ENCODE data around the gene DLG4. TPM values are rescaled to one million over a fixed set of nuclear protein-coding genes. Genes with fewer than 3 reads are reported as not detected.
"Not testable (repeated sequence)": the region's sequence is repeated elsewhere in the genome, so short reads cannot be mapped to it uniquely, and the experiment has no call there.

The DLG4 gene
- total RNA-seq, 1 experiment from 2014 or later = 38.3 TPM

DNA sequence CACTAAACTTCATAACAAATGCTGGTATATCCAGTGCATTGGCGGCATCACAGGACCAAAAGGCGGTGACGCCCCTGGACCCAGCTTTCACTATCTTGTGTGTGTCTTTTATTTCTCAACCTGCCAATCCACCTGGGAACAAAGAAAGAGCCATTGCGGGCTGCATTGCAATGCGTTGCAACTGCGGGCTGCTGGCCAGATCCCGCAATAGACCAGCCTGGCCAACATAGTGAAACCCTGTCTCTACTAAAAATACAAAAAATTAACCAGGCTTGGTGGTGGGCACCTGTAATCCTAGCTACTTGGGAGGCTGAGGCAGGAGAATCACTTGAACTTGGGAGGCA lies 50.1 kb downstream of the DLG4 start:
- H3K9me3 ChIP-seq (ENCODE audit: control insufficient read depth, low read depth, low read length); H2BK120ac ChIP-seq (ENCODE audit: low read depth, low read length, poor library complexity, severe bottlenecking); H2AFZ ChIP-seq (ENCODE audit: low read length); H2BK5ac ChIP-seq (ENCODE audit: insufficient read length, low read length); H4K5ac ChIP-seq (ENCODE audit: insufficient read length, low read depth, low read length); H3K27ac ChIP-seq (ENCODE audit: insufficient read length, low read depth, low read length); H3K4me1 Mint-ChIP-seq; H3K4me1 ChIP-seq (ENCODE audit: insufficient read depth, low read length); H3K79me2 ChIP-seq (ENCODE audit: insufficient read depth, low read length); H3K27ac Mint-ChIP-seq; H2BK15ac ChIP-seq (ENCODE audit: low read depth, low read length); H2BK12ac ChIP-seq (ENCODE audit: insufficient read length, low read depth, low read length); H3K36me3 Mint-ChIP-seq (ENCODE audit: insufficient read depth in 1 of 3, low read depth in 3 of 3); H4K20me1 ChIP-seq (ENCODE audit: control insufficient read depth, insufficient read depth, insufficient read length); H3K4me2 ChIP-seq (ENCODE audit: insufficient read depth, insufficient read length, low read length); H3K23me2 ChIP-seq (ENCODE audit: insufficient read length, low read depth, low read length, poor library complexity, severe bottlenecking); DNase-seq; H3K18ac ChIP-seq (ENCODE audit: insufficient read length, low read depth, low read length); H3K14ac ChIP-seq (ENCODE audit: insufficient read depth, low read length); H3K4me3 Mint-ChIP-seq; H2BK20ac ChIP-seq (ENCODE audit: low read depth, low read length, poor library complexity, severe bottlenecking); H4K91ac ChIP-seq (ENCODE audit: insufficient read length, low read depth, low read length); H3K79me1 ChIP-seq (ENCODE audit: insufficient read depth, low read depth, low read length, poor library complexity, severe bottlenecking); H3K27me3 ChIP-seq (ENCODE audit: insufficient read depth, low read length); H3K23ac ChIP-seq (ENCODE audit: insufficient read length, low read depth, low read length); H3K4ac ChIP-seq (ENCODE audit: low read depth, low read length); H3T11ph ChIP-seq (ENCODE audit: low read length); H3K56ac ChIP-seq (ENCODE audit: insufficient read length, low read depth, low read length); H3K9ac ChIP-seq (ENCODE audit: extremely low read depth, insufficient read length, low read length); H4K8ac ChIP-seq (replicated peaks; ENCODE audit: insufficient read length, low read depth, low read length); H2AK5ac ChIP-seq (ENCODE audit: insufficient read length, low read length): not testable (repeated sequence)
- WGBS (ENCODE audit: extremely low coverage, insufficient read length, low lambda C conversion rate) = no CpG with 5 or more reads among the region's 7 CpGs
- Mint-ChIP-seq H3K9me3 (peaks cover 4 to 13% of the 10 kb centered on the region in 2 experiments), H3K27me3 (ENCODE audit: low read depth) (peaks cover 14% of the 10 kb centered on the region)

DNA sequence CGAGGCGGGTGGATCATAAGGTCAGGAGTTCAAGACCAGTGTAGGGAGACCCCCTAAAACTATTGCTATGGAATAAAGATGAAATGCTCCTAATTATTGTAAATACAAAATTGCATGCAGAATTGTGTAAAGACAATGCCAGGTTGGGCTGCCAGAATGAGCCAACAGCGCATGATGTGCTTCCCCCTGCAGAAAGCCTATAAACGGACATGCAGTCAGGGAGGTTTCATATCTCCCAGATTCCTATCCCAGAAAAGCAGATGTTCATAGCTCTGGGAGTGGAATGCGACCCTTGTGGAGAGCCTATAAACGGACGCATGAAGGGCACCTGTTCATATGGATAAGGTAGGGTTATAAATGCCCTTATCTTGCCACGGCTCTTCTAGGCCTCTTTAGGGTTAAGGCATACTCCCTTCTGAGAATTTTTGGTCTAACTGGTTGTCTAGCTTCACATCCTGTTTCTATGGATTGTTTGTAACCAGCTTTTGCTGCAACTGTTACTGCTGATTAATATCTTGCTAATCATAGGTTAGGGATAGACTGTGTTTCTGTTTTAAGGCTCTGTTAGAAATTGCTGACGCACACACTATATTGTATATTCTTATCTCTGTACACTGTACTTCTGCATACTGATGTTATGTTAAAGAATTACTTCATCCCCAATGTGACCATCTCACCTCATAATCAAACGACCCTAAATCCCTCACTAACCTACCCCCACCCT lies 50.6 kb downstream of the DLG4 start:
- H2BK20ac ChIP-seq (ENCODE audit: low read depth, low read length, poor library complexity, severe bottlenecking); H3K4me1 Mint-ChIP-seq; H3K18ac ChIP-seq (ENCODE audit: insufficient read length, low read depth, low read length); H3K27ac ChIP-seq (ENCODE audit: insufficient read length, low read depth, low read length); H2BK15ac ChIP-seq (ENCODE audit: low read depth, low read length); H3K79me2 ChIP-seq (ENCODE audit: insufficient read depth, low read length); H3K36me3 Mint-ChIP-seq (ENCODE audit: insufficient read depth in 1 of 3, low read depth in 3 of 3); H3K4me3 Mint-ChIP-seq; H4K20me1 ChIP-seq (ENCODE audit: control insufficient read depth, insufficient read depth, insufficient read length); H2BK5ac ChIP-seq (ENCODE audit: insufficient read length, low read length); H3T11ph ChIP-seq (ENCODE audit: low read length); H3K9ac ChIP-seq (ENCODE audit: extremely low read depth, insufficient read length, low read length); H3K23ac ChIP-seq (ENCODE audit: insufficient read length, low read depth, low read length); H2BK12ac ChIP-seq (ENCODE audit: insufficient read length, low read depth, low read length); H3K23me2 ChIP-seq (ENCODE audit: insufficient read length, low read depth, low read length, poor library complexity, severe bottlenecking); H3K4ac ChIP-seq (ENCODE audit: low read depth, low read length); H4K8ac ChIP-seq (replicated peaks; ENCODE audit: insufficient read length, low read depth, low read length); H3K56ac ChIP-seq (ENCODE audit: insufficient read length, low read depth, low read length); H4K91ac ChIP-seq (ENCODE audit: insufficient read length, low read depth, low read length); H3K4me1 ChIP-seq (ENCODE audit: insufficient read depth, low read length); H3K14ac ChIP-seq (ENCODE audit: insufficient read depth, low read length); H4K5ac ChIP-seq (ENCODE audit: insufficient read length, low read depth, low read length); H3K9me3 ChIP-seq (ENCODE audit: control insufficient read depth, low read depth, low read length); DNase-seq; H3K27me3 ChIP-seq (ENCODE audit: insufficient read depth, low read length); H2AFZ ChIP-seq (ENCODE audit: low read length); H2AK5ac ChIP-seq (ENCODE audit: insufficient read length, low read length); H3K4me2 ChIP-seq (ENCODE audit: insufficient read depth, insufficient read length, low read length); H3K27ac Mint-ChIP-seq; H2BK120ac ChIP-seq (ENCODE audit: low read depth, low read length, poor library complexity, severe bottlenecking); H3K79me1 ChIP-seq (ENCODE audit: insufficient read depth, low read depth, low read length, poor library complexity, severe bottlenecking): not testable (repeated sequence)
- no CpG with 5 or more reads among the region's 10 CpGs for WGBS (ENCODE audit: extremely low coverage, insufficient read length, low lambda C conversion rate)
- Mint-ChIP-seq H3K9me3 (peaks cover 4 to 13% of the 10 kb centered on the region in 2 experiments), H3K27me3 (ENCODE audit: low read depth) (peaks cover 14% of the 10 kb centered on the region)

Data from H9 (cell line).